ENCODE data around the gene CABLES1. TPM values are rescaled to one million over a fixed set of nuclear protein-coding genes. Genes with fewer than 3 reads are reported as not detected.

The CABLES1 gene
- polyA plus RNA-seq, 3 donors: 0.09 to 0.15 TPM; not detected in 1

- no peak for DNase-seq
- Histone ChIP-seq H3K9me3 (replicated peaks in 1 of 2; ENCODE audit: control insufficient read depth in 1 of 2, insufficient read depth in 1 of 2, low read length in 2 of 2) (no peaks in the 10 kb centered on the region), H3K9ac (ENCODE audit: insufficient read depth, low read length, poor library complexity, severe bottlenecking) (no peak overlapping the region), H3K36me3 (replicated peaks in 1 of 2; ENCODE audit: control insufficient read depth in 1 of 2, insufficient read depth in 2 of 2, low read length in 2 of 2) (no peaks in the 10 kb centered on the region), H3K4me3 (replicated peaks in 1 of 3; ENCODE audit: low read depth in 2 of 3, low read length in 3 of 3) (no peak overlapping the region), H3K27ac (ENCODE audit: low read depth in 1 of 2, low read length in 2 of 2) (no peak overlapping the region), H3K79me2 (ENCODE audit: insufficient read depth, low read length) (no peaks in the 10 kb centered on the region), H3K27me3 (ENCODE audit: control insufficient read depth in 2 of 2, insufficient read depth in 2 of 2, low read length in 2 of 2) (no peaks in the 10 kb centered on the region), H3K4me1 (ENCODE audit: control insufficient read depth in 1 of 2, insufficient read depth in 2 of 2, low read length in 2 of 2) (no peaks in the 10 kb centered on the region), H3K4me2 (replicated peaks; ENCODE audit: extremely low read depth, low read length, poor library complexity, severe bottlenecking) (no peak overlapping the region), H4K20me1 (ENCODE audit: insufficient read depth, low read length) (no peaks in the 10 kb centered on the region), H2AFZ (ENCODE audit: insufficient read depth, low read depth, low read length, poor library complexity, severe bottlenecking) (no peak overlapping the region)
- intact Hi-C loops (cut with micrococcal nuclease): no loop called here
- whole genome bisulfite sequencing (ENCODE audit: insufficient coverage): 93% methylated on average over 6 of the region's 6 CpGs
- Mint-ChIP-seq H3K4me1 (no peaks in the 10 kb centered on the region), H3K27me3 (ENCODE audit: low read depth in 3 of 3) (peaks cover 0 to 3% (median 0%) of the 10 kb centered on the region in 3 donors), H3K36me3 (no peaks in the 10 kb centered on the region), H3K27ac (no peak overlapping the region), H3K9me3 (peaks cover 0 to 2% (median 0%) of the 10 kb centered on the region in 7 donors), H3K4me3 (no peak overlapping the region)
- no peak for TF ChIP-seq CTCF (IDR thresholded peaks at IDR 0.05)
These were observed 44.1 kb downstream of the CABLES1 start for GRCh38 chr18:23179416-23179815.

- H3K27ac ChIP-seq (ENCODE audit: low read depth in 1 of 2, low read length in 2 of 2): no peak overlapping the region
- H2AFZ ChIP-seq (ENCODE audit: insufficient read depth, low read depth, low read length, poor library complexity, severe bottlenecking): no peak overlapping the region
- intact Hi-C loops (cut with micrococcal nuclease): no loop called here
- no peak for TF ChIP-seq CTCF (IDR thresholded peaks at IDR 0.05)
- Mint-ChIP-seq H3K4me1 (no peaks in the 10 kb centered on the region), H3K36me3 (no peaks in the 10 kb centered on the region), H3K27ac (no peak overlapping the region), H3K9me3 (peaks cover 0 to 2% (median 0%) of the 10 kb centered on the region in 7 donors), H3K27me3 (ENCODE audit: low read depth in 3 of 3) (peaks cover 0 to 3% (median 0%) of the 10 kb centered on the region in 3 donors), H3K4me3 (no peak overlapping the region)
- no peaks in the 10 kb centered on the region for H4K20me1 ChIP-seq (ENCODE audit: insufficient read depth, low read length)
- H3K4me3 ChIP-seq (replicated peaks in 1 of 3; ENCODE audit: low read depth in 2 of 3, low read length in 3 of 3): no peak overlapping the region
- DNase-seq: no peak
- no peak overlapping the region for H3K9ac ChIP-seq (ENCODE audit: insufficient read depth, low read length, poor library complexity, severe bottlenecking)
- no peaks in the 10 kb centered on the region for H3K4me1 ChIP-seq (ENCODE audit: control insufficient read depth in 1 of 2, insufficient read depth in 2 of 2, low read length in 2 of 2)
- no peak overlapping the region for H3K4me2 ChIP-seq (replicated peaks; ENCODE audit: extremely low read depth, low read length, poor library complexity, severe bottlenecking)
- no peaks in the 10 kb centered on the region for H3K36me3 ChIP-seq (replicated peaks in 1 of 2; ENCODE audit: control insufficient read depth in 1 of 2, insufficient read depth in 2 of 2, low read length in 2 of 2)
- no peaks in the 10 kb centered on the region for H3K79me2 ChIP-seq (ENCODE audit: insufficient read depth, low read length)
- H3K9me3 ChIP-seq (replicated peaks in 1 of 2; ENCODE audit: control insufficient read depth in 1 of 2, insufficient read depth in 1 of 2, low read length in 2 of 2): no peaks in the 10 kb centered on the region
- no peaks in the 10 kb centered on the region for H3K27me3 ChIP-seq (ENCODE audit: control insufficient read depth in 2 of 2, insufficient read depth in 2 of 2, low read length in 2 of 2)
These were observed 46.3 kb downstream of the CABLES1 start for GRCh38 chr18:23181547-23181946.
